PC-9 (cell line): ENCODE results near the gene FA2H.

Source experiments
- CTCF ChIP-seq: fragments of 200-600 bp; sonication (generic); conservative IDR thresholded peaks from 2 replicates; pipeline ENCODE4 v1.6.1; 2017; ENCODE audit warnings: mixed run types, antibody characterized with exemption, mild to moderate bottlenecking, moderate library complexity
- EZH2 ChIP-seq: fragments of 200-600 bp; sonication (generic); IDR thresholded peaks from 2 replicates; pipeline ENCODE4 v1.8.0; 2017; ENCODE audit warnings: antibody characterized with exemption, low read depth

- peak; percentile 48; the same call in 1 of the 2 replicates for TF ChIP-seq CTCF
- no peak for TF ChIP-seq EZH2
These were observed at the start of gene FA2H for GRCh38 chr16:74774223-74775139.
